Measurements from ENCODE around the gene EIF4B. TPM values are rescaled to one million over a fixed set of nuclear protein-coding genes. Genes with fewer than 3 reads are reported as not detected.

EIF4B gene
- total RNA-seq, 2 donors from 2014 or later: 398 to 455 TPM

- H3K4me1 ChIP-seq: peaks cover 16% of the 10 kb centered on the region
- no peaks in the 10 kb centered on the region for H3K36me3 ChIP-seq
- peak; percentile 30 for DNase-seq
- H3K9ac ChIP-seq (ENCODE audit: low read depth in 2 of 2, low read length in 2 of 2): peak overlapping the region; percentile 94 to 99
- no peak for TF ChIP-seq CTCF (IDR thresholded peaks at IDR 0.05)
- H3K4me3 ChIP-seq: peak overlapping the region; percentile 71
- peak overlapping the region; percentile 89 for H3K27ac ChIP-seq
- no peaks in the 10 kb centered on the region for H3K9me3 ChIP-seq
- H3K27me3 ChIP-seq: no peaks in the 10 kb centered on the region
- intact Hi-C loops (cut with DNase I): no loop called here
Measured at GRCh38 chr12:53045696-53046045, 39.4 kb downstream of the EIF4B start.

- DNase-seq: peak; percentile 81
- H3K36me3 ChIP-seq: no peaks in the 10 kb centered on the region
- H3K4me1 ChIP-seq: peaks cover 20% of the 10 kb centered on the region
- TF ChIP-seq CTCF (IDR thresholded peaks at IDR 0.05): no peak
- H3K4me3 ChIP-seq: peak overlapping the region; percentile 71
- H3K27me3 ChIP-seq: no peaks in the 10 kb centered on the region
- peak overlapping the region; percentile 89 for H3K27ac ChIP-seq
- intact Hi-C loops (cut with DNase I): no loop called here
- no peaks in the 10 kb centered on the region for H3K9me3 ChIP-seq
- H3K9ac ChIP-seq (ENCODE audit: low read depth in 2 of 2, low read length in 2 of 2): peak overlapping the region; percentile 94 to 99
Measured at GRCh38 chr12:53046655-53047220, 40.5 kb downstream of the EIF4B start.

GRCh38 chr12:53047221-53048032 lies 41.2 kb downstream of the EIF4B start:
- Histone ChIP-seq H3K4me3 (peak overlapping the region; percentile 43), H3K9me3 (no peaks in the 10 kb centered on the region), H3K27ac (peak overlapping the region; percentile 97), H3K27me3 (no peaks in the 10 kb centered on the region), H3K9ac (ENCODE audit: low read depth in 2 of 2, low read length in 2 of 2) (peak overlapping the region; percentile 87 to 94), H3K36me3 (no peaks in the 10 kb centered on the region), H3K4me1 (peaks cover 26% of the 10 kb centered on the region)
- intact Hi-C loops (cut with DNase I): no loop called here
- peak; percentile 74 for DNase-seq
- no peak for TF ChIP-seq CTCF (IDR thresholded peaks at IDR 0.05)

GRCh38 chr12:53048033-53048779 lies 42.0 kb downstream of the EIF4B start:
- DNase-seq: peak; percentile 74
- intact Hi-C loops (cut with DNase I): no loop called here
- no peaks in the 10 kb centered on the region for H3K9me3 ChIP-seq
- H3K27me3 ChIP-seq: no peaks in the 10 kb centered on the region
- H3K27ac ChIP-seq: peak overlapping the region; percentile 97
- peak overlapping the region; percentile 43 for H3K4me3 ChIP-seq
- no peak for TF ChIP-seq CTCF (IDR thresholded peaks at IDR 0.05)
- H3K4me1 ChIP-seq: peaks cover 32% of the 10 kb centered on the region
- H3K36me3 ChIP-seq: no peaks in the 10 kb centered on the region
- H3K9ac ChIP-seq (ENCODE audit: low read depth in 2 of 2, low read length in 2 of 2): peak overlapping the region; percentile 86 to 87

GRCh38 chr12:53048780-53049401 lies 42.6 kb downstream of the EIF4B start:
- intact Hi-C loops (cut with DNase I): no loop called here
- no peaks in the 10 kb centered on the region for H3K36me3 ChIP-seq

More at GRCh38 chr12:53048780-53049401, 42.6 kb downstream of the EIF4B start:
- DNase-seq: peak; percentile 67
- Histone ChIP-seq H3K9ac (ENCODE audit: low read depth in 2 of 2, low read length in 2 of 2) (peak overlapping the region; percentile 86 to 87), H3K4me3 (peak overlapping the region; percentile 15), H3K9me3 (no peaks in the 10 kb centered on the region), H3K27me3 (no peaks in the 10 kb centered on the region), H3K4me1 (peaks cover 38% of the 10 kb centered on the region), H3K27ac (peak overlapping the region; percentile 97)
- TF ChIP-seq CTCF (IDR thresholded peaks at IDR 0.05): no peak

Data from colonic mucosa (tissue), 4 donors.